A549 (cell line): ENCODE measurements around the gene DPYD.

ENCODE experiments used
- CHD2 ChIP-seq: fragments of 150-350 bp; IDR thresholded peaks from 2 replicates; pipeline ENCODE4 v1.6.1; 2014; ENCODE audit warnings: low read length; ENCODE audit not compliant: partially characterized antibody
- EP300 ChIP-seq, 2 experiments: fragments of >200 bp; sonication (Bioruptor Twin); formaldehyde crosslinking; IDR thresholded peaks; 2 replicates in 1 of 2; 3 replicates in 1 of 2; pipeline ENCODE4 v1.6.1; 2016 to 2017
- TF ChIP-seq, protein P1 (sequence below): fragments of >200 bp; sonication (Bioruptor Twin); formaldehyde crosslinking; IDR thresholded peaks from 3 replicates; pipeline ENCODE4 v1.5.1; 2016
- TF ChIP-seq, protein P2 (sequence below): IDR thresholded peaks from 2 replicates; pipeline ENCODE4 v1.6.1; 2012
- TF ChIP-seq, protein P3 (sequence below): fragments of 150-350 bp; IDR thresholded peaks from 2 replicates; pipeline ENCODE4 v1.6.1; 2014; ENCODE audit warnings: low read depth, mild to moderate bottlenecking, low read length
- TF ChIP-seq, protein P4 (sequence below): fragments of 200-600 bp; sonication (generic); IDR thresholded peaks from 2 replicates; pipeline ENCODE4 v1.6.1; 2016; ENCODE audit warnings: antibody characterized with exemption, mild to moderate bottlenecking, moderate library complexity

DNA sequence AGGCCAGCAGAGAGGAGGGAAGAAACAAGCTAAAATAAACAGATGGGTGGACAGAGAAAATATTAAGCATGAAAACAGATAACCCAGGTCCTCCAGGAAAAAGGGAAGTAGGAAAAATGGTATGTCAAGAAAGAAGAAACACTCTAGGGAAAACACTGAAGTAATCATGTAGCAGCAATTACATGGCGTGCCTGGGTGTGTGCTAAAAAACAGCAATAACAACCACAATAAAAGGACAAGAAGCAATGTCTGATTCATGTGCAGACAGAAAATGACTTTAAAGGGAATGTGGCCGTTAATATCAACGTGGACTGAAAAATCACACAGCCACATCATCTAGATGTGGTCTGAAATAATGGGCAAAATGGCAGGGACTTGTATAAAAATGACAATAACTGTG, 829.6 kb downstream of the DPYD start:
- TF ChIP-seq EP300 (IDR thresholded peaks at IDR 0.05) (no peak), CHD2 (no peak)
- TF ChIP-seq, protein P1, sequence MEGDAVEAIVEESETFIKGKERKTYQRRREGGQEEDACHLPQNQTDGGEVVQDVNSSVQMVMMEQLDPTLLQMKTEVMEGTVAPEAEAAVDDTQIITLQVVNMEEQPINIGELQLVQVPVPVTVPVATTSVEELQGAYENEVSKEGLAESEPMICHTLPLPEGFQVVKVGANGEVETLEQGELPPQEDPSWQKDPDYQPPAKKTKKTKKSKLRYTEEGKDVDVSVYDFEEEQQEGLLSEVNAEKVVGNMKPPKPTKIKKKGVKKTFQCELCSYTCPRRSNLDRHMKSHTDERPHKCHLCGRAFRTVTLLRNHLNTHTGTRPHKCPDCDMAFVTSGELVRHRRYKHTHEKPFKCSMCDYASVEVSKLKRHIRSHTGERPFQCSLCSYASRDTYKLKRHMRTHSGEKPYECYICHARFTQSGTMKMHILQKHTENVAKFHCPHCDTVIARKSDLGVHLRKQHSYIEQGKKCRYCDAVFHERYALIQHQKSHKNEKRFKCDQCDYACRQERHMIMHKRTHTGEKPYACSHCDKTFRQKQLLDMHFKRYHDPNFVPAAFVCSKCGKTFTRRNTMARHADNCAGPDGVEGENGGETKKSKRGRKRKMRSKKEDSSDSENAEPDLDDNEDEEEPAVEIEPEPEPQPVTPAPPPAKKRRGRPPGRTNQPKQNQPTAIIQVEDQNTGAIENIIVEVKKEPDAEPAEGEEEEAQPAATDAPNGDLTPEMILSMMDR: no peak
- TF ChIP-seq, protein P2, sequence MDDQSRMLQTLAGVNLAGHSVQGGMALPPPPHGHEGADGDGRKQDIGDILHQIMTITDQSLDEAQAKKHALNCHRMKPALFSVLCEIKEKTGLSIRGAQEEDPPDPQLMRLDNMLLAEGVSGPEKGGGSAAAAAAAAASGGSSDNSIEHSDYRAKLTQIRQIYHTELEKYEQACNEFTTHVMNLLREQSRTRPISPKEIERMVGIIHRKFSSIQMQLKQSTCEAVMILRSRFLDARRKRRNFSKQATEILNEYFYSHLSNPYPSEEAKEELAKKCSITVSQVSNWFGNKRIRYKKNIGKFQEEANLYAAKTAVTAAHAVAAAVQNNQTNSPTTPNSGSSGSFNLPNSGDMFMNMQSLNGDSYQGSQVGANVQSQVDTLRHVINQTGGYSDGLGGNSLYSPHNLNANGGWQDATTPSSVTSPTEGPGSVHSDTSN: no peak
- TF ChIP-seq, protein P3, sequence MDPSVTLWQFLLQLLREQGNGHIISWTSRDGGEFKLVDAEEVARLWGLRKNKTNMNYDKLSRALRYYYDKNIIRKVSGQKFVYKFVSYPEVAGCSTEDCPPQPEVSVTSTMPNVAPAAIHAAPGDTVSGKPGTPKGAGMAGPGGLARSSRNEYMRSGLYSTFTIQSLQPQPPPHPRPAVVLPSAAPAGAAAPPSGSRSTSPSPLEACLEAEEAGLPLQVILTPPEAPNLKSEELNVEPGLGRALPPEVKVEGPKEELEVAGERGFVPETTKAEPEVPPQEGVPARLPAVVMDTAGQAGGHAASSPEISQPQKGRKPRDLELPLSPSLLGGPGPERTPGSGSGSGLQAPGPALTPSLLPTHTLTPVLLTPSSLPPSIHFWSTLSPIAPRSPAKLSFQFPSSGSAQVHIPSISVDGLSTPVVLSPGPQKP: no peak
- TF ChIP-seq, protein P4, sequence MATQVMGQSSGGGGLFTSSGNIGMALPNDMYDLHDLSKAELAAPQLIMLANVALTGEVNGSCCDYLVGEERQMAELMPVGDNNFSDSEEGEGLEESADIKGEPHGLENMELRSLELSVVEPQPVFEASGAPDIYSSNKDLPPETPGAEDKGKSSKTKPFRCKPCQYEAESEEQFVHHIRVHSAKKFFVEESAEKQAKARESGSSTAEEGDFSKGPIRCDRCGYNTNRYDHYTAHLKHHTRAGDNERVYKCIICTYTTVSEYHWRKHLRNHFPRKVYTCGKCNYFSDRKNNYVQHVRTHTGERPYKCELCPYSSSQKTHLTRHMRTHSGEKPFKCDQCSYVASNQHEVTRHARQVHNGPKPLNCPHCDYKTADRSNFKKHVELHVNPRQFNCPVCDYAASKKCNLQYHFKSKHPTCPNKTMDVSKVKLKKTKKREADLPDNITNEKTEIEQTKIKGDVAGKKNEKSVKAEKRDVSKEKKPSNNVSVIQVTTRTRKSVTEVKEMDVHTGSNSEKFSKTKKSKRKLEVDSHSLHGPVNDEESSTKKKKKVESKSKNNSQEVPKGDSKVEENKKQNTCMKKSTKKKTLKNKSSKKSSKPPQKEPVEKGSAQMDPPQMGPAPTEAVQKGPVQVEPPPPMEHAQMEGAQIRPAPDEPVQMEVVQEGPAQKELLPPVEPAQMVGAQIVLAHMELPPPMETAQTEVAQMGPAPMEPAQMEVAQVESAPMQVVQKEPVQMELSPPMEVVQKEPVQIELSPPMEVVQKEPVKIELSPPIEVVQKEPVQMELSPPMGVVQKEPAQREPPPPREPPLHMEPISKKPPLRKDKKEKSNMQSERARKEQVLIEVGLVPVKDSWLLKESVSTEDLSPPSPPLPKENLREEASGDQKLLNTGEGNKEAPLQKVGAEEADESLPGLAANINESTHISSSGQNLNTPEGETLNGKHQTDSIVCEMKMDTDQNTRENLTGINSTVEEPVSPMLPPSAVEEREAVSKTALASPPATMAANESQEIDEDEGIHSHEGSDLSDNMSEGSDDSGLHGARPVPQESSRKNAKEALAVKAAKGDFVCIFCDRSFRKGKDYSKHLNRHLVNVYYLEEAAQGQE: no peak
